Breast epithelium (tissue), 3 donors: Measurements from ENCODE around the gene TP63.

Experiments
- CTCF ChIP-seq, 3 donors: fragments of 450-650 bp; IDR thresholded peaks; one replicate each; pipeline ENCODE4 v1.5.1; 2016 to 2017; ENCODE audit warnings: antibody characterized with exemption in 3 of 3, mild to moderate bottlenecking in 3 of 3, moderate library complexity in 3 of 3
- POLR2A ChIP-seq: fragments of 450-650 bp; IDR thresholded peaks from one replicate; pipeline ENCODE4 v1.6.1; 2016; ENCODE audit warnings: antibody characterized with exemption, mild to moderate bottlenecking, moderate library complexity
- POLR2AphosphoS5 ChIP-seq, 3 donors: sonication (generic); formaldehyde crosslinking; IDR thresholded peaks; one replicate each; pipeline ENCODE4 v1.6.1; 2017; ENCODE audit warnings: antibody characterized with exemption in 3 of 3

GRCh38 chr3:189587664-189588040 is 43.5 kb upstream of the TP63 start:
- no peak for TF ChIP-seq POLR2AphosphoS5 (IDR thresholded peaks at IDR 0.05)
- TF ChIP-seq POLR2A, result no peak
- no peak for TF ChIP-seq CTCF (IDR thresholded peaks at IDR 0.05)
